Spinal cord (tissue), 10 donors: ENCODE results near the gene PRUNE1. TPM values are rescaled to one million over a fixed set of nuclear protein-coding genes. Genes with fewer than 3 reads are reported as not detected.

Experiments used
- DNase-seq, 6 donors: peaks; one replicate each; pipeline versions ENCODE4 v3.0.0 to v3.0.0-alpha.2; 2013 to 2015; ENCODE audit warnings: low spot score in 6 of 6, low read depth in 4 of 6
- H3K27ac ChIP-seq: one replicate; pipeline ENCODE4 v1.5.1; 2013; ENCODE audit warnings: low read depth, low read length, control low read depth
- H3K27me3 ChIP-seq: one replicate; pipeline ENCODE4 v1.6.1; 2013; ENCODE audit warnings: low read length; ENCODE audit not compliant: control insufficient read depth, insufficient read depth
- H3K36me3 ChIP-seq: one replicate; pipeline ENCODE4 v1.6.1; 2013; ENCODE audit warnings: low read length; ENCODE audit not compliant: control insufficient read depth, insufficient read depth
- H3K4me1 ChIP-seq: one replicate; pipeline ENCODE4 v1.6.1; 2013; ENCODE audit warnings: low read length; ENCODE audit not compliant: control insufficient read depth, insufficient read depth
- H3K4me3 ChIP-seq: one replicate; pipeline ENCODE4 v1.5.1; 2013; ENCODE audit warnings: low read depth, low read length, control low read depth
- H3K9me3 ChIP-seq: one replicate; pipeline ENCODE4 v1.6.1; 2013; ENCODE audit warnings: low read length; ENCODE audit not compliant: control insufficient read depth, insufficient read depth
- WGBS: methylation state at CpG from one replicate; pipeline ENCODE4 v1.1.5; 2013; ENCODE audit warnings: missing lambda C conversion rate; ENCODE audit not compliant: insufficient coverage; 5-methylcytosine and 5-hydroxymethylcytosine counted together
- polyA plus RNA-seq, 2 donors: library from polyadenylated mRNA; unstranded; fragments of 120-200 nt; gene quantifications; one replicate each; pipeline ENCODE4 v1.2.1, GENCODE V29; 2013; ENCODE audit not compliant: insufficient read length in 2 of 2
- total RNA-seq, 2 donors: library from RNA; depleted of rRNA in 1 of 2; stranded (reverse); fragments of 120-200 nt in 1 of 2; fragments of >200 nt in 1 of 2; gene quantifications; one replicate each; pipeline versions ENCODE4 v1.2.3 to v1.2.4, GENCODE V29; 2013 to 2014
- donor health status: healthy.

PRUNE1 gene
- total and polyA plus RNA-seq, 4 donors, result 18.9 to 39.4 (median 33.3) TPM

GRCh38 chr1:151059109-151060006, 51.1 kb downstream of the PRUNE1 start, which contains the start of gene CDC42SE1:
Gene CDC42SE1, minus strand, starts transcription at chr1:151059622. Its CDS starts 3,892 bp downstream, at chr1:151055730.
- Histone ChIP-seq H3K4me3 (peak within 1 kb of the TSS; percentile 94), H3K27ac (peak within 1 kb of the TSS; percentile 98), H3K36me3 (peaks cover 33% of the 10 kb centered on the region), H3K9me3 (no peaks in the 10 kb centered on the region), H3K27me3 (no peaks in the 10 kb centered on the region), H3K4me1 (peaks cover 41% of the 10 kb centered on the region)
- WGBS, result 0% methylated on average over 53 of the region's 58 CpGs
- DNase-seq, result peak in 4 of 6 donors; percentile 77 to 96 (median 88)

GRCh38 chr1:151060007-151060656, 51.9 kb downstream of the PRUNE1 start, which contains the start of gene MLLT11:
Gene MLLT11, plus strand, starts transcription at chr1:151060397. Its CDS starts 6,828 bp downstream, at chr1:151067225.
- 0% methylated on average over 9 of the region's 15 CpGs for WGBS
- H3K36me3 ChIP-seq, result peaks cover 25% of the 10 kb centered on the region

GRCh38 chr1:151060657-151061421, 52.6 kb downstream of the PRUNE1 start:
- H3K4me1 ChIP-seq, result peaks cover 41% of the 10 kb centered on the region
- peak overlapping the region; percentile 98 for H3K27ac ChIP-seq
- no CpG with 5 or more reads among the region's 4 CpGs for WGBS
- H3K9me3 ChIP-seq, result no peaks in the 10 kb centered on the region
- peaks cover 20% of the 10 kb centered on the region for H3K36me3 ChIP-seq
- no peaks in the 10 kb centered on the region for H3K27me3 ChIP-seq
- peak overlapping the region; percentile 94 for H3K4me3 ChIP-seq
- peak in 2 of 6 donors; percentile 66 to 85 for DNase-seq

More at GRCh38 chr1:151060007-151060656, 51.9 kb downstream of the PRUNE1 start, which contains the start of gene MLLT11:
- Histone ChIP-seq H3K9me3 (no peaks in the 10 kb centered on the region), H3K27ac (peak within 1 kb of the TSS; percentile 98), H3K27me3 (no peaks in the 10 kb centered on the region), H3K4me3 (peak within 1 kb of the TSS; percentile 94), H3K4me1 (peaks cover 41% of the 10 kb centered on the region)
- DNase-seq, result peak in 5 of 6 donors; percentile 85 to 99 (median 87)

- WGBS, result no CpG with 5 or more reads among the region's 2 CpGs
- peak in 1 of 6 donors; percentile 40 for DNase-seq
- H3K27me3 ChIP-seq, result no peaks in the 10 kb centered on the region
- H3K27ac ChIP-seq, result peak overlapping the region; percentile 98
- H3K9me3 ChIP-seq, result no peaks in the 10 kb centered on the region
- H3K4me1 ChIP-seq, result peaks cover 41% of the 10 kb centered on the region
- H3K36me3 ChIP-seq, result peaks cover 20% of the 10 kb centered on the region
- peak overlapping the region; percentile 94 for H3K4me3 ChIP-seq
These were observed 53.5 kb downstream of the PRUNE1 start for GRCh38 chr1:151061704-151062103.

GRCh38 chr1:151062741-151063371, 54.6 kb downstream of the PRUNE1 start:
- Histone ChIP-seq H3K36me3 (peaks cover 15% of the 10 kb centered on the region), H3K4me1 (peaks cover 31% of the 10 kb centered on the region), H3K4me3 (no peak overlapping the region), H3K27me3 (no peaks in the 10 kb centered on the region), H3K9me3 (no peaks in the 10 kb centered on the region), H3K27ac (no peak overlapping the region)
- no peak for DNase-seq
- 80% methylated on average over 2 of the region's 3 CpGs for WGBS

- peaks cover 27% of the 10 kb centered on the region for H3K4me1 ChIP-seq
- H3K27me3 ChIP-seq, result no peaks in the 10 kb centered on the region
- no peaks in the 10 kb centered on the region for H3K9me3 ChIP-seq
- no peak overlapping the region for H3K4me3 ChIP-seq
- DNase-seq, result no peak
- peaks cover 25% of the 10 kb centered on the region for H3K36me3 ChIP-seq
- H3K27ac ChIP-seq, result peak overlapping the region; percentile 7
These were observed 56.9 kb downstream of the PRUNE1 start for GRCh38 chr1:151065089-151065645.

GRCh38 chr1:151067185-151067584, 58.9 kb downstream of the PRUNE1 start:
- Histone ChIP-seq H3K27me3 (no peaks in the 10 kb centered on the region), H3K9me3 (no peaks in the 10 kb centered on the region), H3K27ac (no peak overlapping the region), H3K4me3 (no peak overlapping the region), H3K36me3 (peaks cover 25% of the 10 kb centered on the region), H3K4me1 (peaks cover 43% of the 10 kb centered on the region)
- WGBS, result 92% methylated on average over 4 of the region's 4 CpGs
- DNase-seq, result no peak

- DNase-seq, result no peak
- Histone ChIP-seq H3K36me3 (peaks cover 25% of the 10 kb centered on the region), H3K27me3 (no peaks in the 10 kb centered on the region), H3K4me3 (no peak overlapping the region), H3K4me1 (peaks cover 32% of the 10 kb centered on the region), H3K9me3 (no peaks in the 10 kb centered on the region), H3K27ac (peak overlapping the region; percentile 100)
- 100% methylated on average over 1 of the region's 5 CpGs for WGBS
These were observed 60.8 kb downstream of the PRUNE1 start for GRCh38 chr1:151069103-151069486.
